ENCODE results near the gene SIPA1.
"Not testable (repeated sequence)": the region's sequence is repeated elsewhere in the genome, so short reads cannot be mapped to it uniquely, and the experiment has no call there.

The SIPA1 gene

GRCh38 chr11:65625628-65626342 lies 12.1 kb upstream of the SIPA1 start:
- no peak for DNase-seq

- no peak for DNase-seq
These were observed 10.7 kb upstream of the SIPA1 start for GRCh38 chr11:65627202-65627601.

- no peak for DNase-seq
These were observed 8.3 kb upstream of the SIPA1 start for GRCh38 chr11:65629579-65629978.

GRCh38 chr11:65630215-65630614 lies 7.7 kb upstream of the SIPA1 start:
- no peak for DNase-seq

GRCh38 chr11:65633390-65634108 lies 4.4 kb upstream of the SIPA1 start:
- no peak for DNase-seq

- no peak for DNase-seq
These were observed 3.8 kb upstream of the SIPA1 start for GRCh38 chr11:65634109-65634436.

- DNase-seq, result no peak
These were observed 3.5 kb upstream of the SIPA1 start for GRCh38 chr11:65634440-65634839.

GRCh38 chr11:65634905-65635731 lies 2.8 kb upstream of the SIPA1 start:
- no peak for DNase-seq

- DNase-seq, result no peak
These were observed 1.5 kb upstream of the SIPA1 start for GRCh38 chr11:65636108-65637031.

- DNase-seq, result no peak
These were observed 806 bp upstream of the SIPA1 start for GRCh38 chr11:65637032-65637557.

- not testable (repeated sequence) for DNase-seq
These were observed 1.3 kb downstream of the SIPA1 start for GRCh38 chr11:65639228-65639597.

- no peak for DNase-seq
These were observed 2.0 kb downstream of the SIPA1 start for GRCh38 chr11:65639623-65640482.

- no peak for DNase-seq
These were observed 2.8 kb downstream of the SIPA1 start for GRCh38 chr11:65640483-65641296.

- no peak for DNase-seq
These were observed 3.6 kb downstream of the SIPA1 start for GRCh38 chr11:65641297-65642013.

GRCh38 chr11:65642014-65642671 lies 4.2 kb downstream of the SIPA1 start:
- DNase-seq, result no peak

GRCh38 chr11:65643971-65644370 lies 6.1 kb downstream of the SIPA1 start:
- DNase-seq, result no peak

GRCh38 chr11:65644837-65645236 lies 6.9 kb downstream of the SIPA1 start:
- no peak for DNase-seq

GRCh38 chr11:65645710-65646109 lies 7.8 kb downstream of the SIPA1 start:
- DNase-seq, result no peak

- no peak for DNase-seq
These were observed 8.5 kb downstream of the SIPA1 start for GRCh38 chr11:65646288-65646957.

Data from NCI-H1417 treated with DMSO at 0.1 percent for 48 hours (cell line).